GM12872 (cell line): ENCODE measurements around the gene POTEB.
"Not testable (repeated sequence)": the region's sequence is repeated elsewhere in the genome, so short reads cannot be mapped to it uniquely, and the experiment has no call there.

Experiments
- TF ChIP-seq, protein P1 (sequence below): IDR thresholded peaks from 3 replicates; pipeline ENCODE4 v1.5.1; 2011; ENCODE audit warnings: low read depth, mild to moderate bottlenecking, low read length, moderate library complexity; ENCODE audit not compliant: insufficient read depth

The POTEB gene

DNA sequence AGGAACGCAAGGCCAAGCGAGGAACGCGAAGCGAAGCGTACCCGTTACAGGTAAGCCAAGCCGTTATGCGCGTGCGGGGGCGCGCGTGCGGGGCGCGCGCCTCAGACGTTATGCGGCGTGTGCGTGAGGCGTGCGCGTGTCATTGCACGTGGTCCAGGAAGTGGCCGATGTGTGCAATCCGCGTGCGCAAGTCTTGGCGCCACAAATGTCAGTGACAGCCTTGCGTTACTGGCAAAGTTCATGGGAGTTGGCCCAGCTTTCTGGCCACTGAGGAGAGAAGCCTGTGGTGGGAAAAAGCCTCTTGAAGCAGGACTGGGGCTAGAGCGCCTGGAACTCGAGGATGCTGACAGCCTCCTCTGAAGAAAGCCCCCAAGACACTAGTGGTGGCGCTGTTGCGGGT lies at the start of gene POTEB:
POTEB (minus strand) TSS at position 101 of the 400 bp plus-strand sequence. CDS start 489 bp downstream, outside the sequence.
- TF ChIP-seq, protein P1, sequence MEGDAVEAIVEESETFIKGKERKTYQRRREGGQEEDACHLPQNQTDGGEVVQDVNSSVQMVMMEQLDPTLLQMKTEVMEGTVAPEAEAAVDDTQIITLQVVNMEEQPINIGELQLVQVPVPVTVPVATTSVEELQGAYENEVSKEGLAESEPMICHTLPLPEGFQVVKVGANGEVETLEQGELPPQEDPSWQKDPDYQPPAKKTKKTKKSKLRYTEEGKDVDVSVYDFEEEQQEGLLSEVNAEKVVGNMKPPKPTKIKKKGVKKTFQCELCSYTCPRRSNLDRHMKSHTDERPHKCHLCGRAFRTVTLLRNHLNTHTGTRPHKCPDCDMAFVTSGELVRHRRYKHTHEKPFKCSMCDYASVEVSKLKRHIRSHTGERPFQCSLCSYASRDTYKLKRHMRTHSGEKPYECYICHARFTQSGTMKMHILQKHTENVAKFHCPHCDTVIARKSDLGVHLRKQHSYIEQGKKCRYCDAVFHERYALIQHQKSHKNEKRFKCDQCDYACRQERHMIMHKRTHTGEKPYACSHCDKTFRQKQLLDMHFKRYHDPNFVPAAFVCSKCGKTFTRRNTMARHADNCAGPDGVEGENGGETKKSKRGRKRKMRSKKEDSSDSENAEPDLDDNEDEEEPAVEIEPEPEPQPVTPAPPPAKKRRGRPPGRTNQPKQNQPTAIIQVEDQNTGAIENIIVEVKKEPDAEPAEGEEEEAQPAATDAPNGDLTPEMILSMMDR = not testable (repeated sequence)
